Dermis blood vessel endothelial cell (primary cell): ENCODE measurements around the gene IGF2BP2. TPM values are rescaled to one million over a fixed set of nuclear protein-coding genes. Genes with fewer than 3 reads are reported as not detected.
"Not testable (repeated sequence)": the region's sequence is repeated elsewhere in the genome, so short reads cannot be mapped to it uniquely, and the experiment has no call there.

Source experiments
- DNase-seq: peaks from one replicate; pipeline ENCODE4 v3.0.0; 2010
- total RNA-seq: library from RNA; depleted of rRNA; stranded (reverse); fragments of >200 nt; gene quantifications from 2 replicates; pipeline ENCODE4 v1.2.3, GENCODE V29; 2014

The IGF2BP2 gene
- total RNA-seq, 1 donor from 2014 or later: 30.0 TPM

DNA sequence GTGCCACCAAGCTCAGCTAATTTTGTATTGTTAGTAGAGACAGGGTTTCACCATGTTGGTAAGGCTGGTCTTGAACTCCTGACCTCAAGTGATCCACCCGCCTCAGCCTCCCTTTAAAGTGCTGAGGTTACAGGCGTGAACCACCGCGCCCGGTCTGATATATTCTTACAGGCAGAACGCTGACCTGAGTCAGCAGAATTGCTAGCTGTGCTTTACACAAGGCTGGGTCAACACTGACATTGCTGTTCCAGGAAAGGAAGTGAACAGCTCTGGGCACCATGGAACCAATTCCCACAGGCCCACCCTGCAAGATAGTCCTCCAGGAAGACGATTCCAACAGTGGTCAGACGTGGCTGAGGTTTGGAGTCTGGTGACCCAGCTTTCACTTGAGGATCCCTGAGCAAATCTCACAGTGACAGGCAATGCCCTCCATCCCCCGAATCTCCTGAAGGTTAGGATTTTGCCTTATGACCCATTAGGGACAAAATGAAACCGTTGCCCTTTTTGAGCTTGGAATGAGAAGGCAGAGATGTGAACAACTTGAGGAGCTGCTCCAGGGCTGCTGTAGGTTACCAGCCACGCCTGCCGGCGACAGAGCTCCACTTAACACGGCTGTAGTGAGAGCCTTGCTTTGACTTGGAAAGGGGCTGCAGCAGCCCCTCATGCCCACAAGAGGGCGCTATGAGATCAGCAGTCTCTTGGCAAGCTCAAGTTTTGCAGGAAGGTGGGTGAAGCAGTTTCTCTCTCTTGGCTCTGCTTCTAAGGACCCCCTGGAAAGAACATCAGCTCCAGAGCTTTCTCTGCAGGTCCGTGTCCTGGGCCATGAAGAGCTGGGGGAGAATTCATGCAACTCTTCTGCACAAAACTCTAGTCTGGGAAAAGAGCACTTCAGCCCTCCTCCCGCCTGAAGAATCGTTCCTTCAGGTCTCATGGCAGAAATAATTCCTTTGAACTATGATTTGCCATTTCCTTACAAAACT lies 164.6 kb downstream of the IGF2BP2 start:
- peak; percentile 91 for DNase-seq

DNA sequence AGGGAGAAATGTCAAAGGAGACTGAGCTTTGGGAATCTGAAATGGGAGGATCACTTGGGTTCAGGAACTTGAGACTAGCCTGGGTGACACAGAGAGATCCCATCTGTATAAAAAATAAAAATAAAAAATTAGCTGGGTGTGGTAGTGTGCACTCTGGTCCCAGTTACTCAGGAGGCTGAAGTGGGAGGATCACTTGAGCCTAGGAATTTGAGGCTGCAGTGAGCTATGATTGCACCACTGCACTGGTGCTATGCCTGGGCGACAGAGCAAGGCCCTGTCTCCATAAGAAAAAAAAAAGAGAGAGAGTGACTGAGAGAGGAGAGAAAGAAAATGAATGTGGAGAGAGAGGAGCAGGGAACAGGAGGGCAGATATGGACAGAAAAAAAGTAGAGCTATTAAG lies 165.9 kb downstream of the IGF2BP2 start:
- no peak for DNase-seq

- DNase-seq: peak; percentile 69
Observed at GRCh38 chr3:185658504-185658912, 166.3 kb downstream of the IGF2BP2 start.

DNA sequence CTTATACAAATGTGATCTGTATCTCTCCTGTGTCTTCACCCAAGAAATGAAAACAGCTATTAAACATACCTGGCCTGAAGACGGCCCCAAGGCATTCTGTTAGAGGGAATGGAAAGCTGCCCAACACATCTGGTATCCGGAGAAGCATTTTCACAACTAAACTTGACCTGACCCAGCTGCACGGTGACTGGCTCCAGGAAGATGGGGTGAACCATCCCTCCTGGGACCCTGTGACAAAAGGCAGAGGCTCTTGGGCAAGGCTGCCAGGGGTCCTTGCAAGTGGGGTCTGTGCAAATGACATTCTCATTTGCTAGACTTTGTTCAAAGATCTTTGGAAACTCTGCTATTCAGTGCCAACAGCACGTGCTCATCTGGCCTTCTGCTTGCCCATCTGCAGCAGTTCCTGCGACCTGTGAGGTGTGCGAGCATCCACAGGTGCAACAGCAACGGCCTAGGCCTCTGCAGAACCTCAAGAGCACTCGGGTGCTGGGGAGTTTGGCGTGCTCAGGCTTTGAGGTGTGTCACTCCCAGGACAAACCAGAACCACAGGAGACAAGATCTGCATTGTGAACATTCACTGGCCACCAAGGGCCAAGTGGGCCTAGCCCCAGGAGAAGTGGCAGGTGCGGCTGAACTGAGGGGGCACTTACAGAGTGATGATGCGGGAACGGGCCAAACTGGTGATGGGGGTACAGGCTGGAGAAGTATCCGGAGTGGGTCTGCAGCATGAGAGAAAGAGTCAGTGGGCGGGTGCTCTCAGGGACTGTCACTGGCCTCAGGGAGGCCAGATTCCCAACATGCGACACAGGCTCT lies 166.9 kb downstream of the IGF2BP2 start:
- no peak for DNase-seq

DNA sequence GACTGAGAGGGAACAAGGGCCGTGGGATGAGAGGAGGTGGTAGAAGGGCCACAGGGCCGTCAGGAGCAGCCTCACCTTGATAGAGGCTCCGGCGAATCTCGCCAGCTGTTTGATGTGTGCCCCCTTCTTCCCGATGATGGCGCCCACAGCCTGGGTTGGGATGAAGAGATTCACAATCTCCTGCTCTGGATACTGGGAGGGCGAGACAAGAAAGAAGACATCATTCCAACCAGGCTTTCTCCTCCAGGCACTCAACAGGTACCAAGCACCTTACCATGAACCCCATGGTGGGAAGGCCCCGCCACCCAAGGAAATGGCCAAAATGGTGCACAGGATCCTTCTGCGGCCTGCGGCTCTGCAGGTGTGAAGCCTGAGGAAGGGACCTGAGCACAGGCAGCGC lies 167.6 kb downstream of the IGF2BP2 start:
- no peak for DNase-seq

- peak; percentile 92 for DNase-seq
Observed at GRCh38 chr3:185656321-185656840, 168.5 kb downstream of the IGF2BP2 start.

- no peak for DNase-seq
Observed at GRCh38 chr3:185655426-185656320, 169.2 kb downstream of the IGF2BP2 start.

DNA sequence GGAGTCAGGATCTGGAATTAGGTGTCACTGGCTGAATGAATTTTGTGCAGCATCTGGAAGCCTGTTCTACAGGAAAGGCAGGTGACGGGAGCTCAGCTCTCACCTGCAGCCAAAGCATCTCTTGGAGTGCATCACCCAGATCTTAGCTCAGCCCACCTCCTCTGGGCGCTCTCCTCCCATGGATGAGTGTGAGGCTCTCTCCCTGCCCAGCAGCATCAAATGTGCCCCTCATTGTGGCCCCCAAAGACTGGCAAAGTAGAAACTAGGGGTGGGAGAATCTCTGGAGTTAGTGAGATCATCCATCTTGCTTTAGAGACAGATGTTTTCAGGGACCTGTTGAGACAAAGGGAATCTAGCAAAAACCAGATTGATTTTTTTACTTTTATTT lies 170.1 kb downstream of the IGF2BP2 start:
- DNase-seq: no peak

- DNase-seq: no peak
Observed at GRCh38 chr3:185653949-185654757, 170.7 kb downstream of the IGF2BP2 start.

DNA sequence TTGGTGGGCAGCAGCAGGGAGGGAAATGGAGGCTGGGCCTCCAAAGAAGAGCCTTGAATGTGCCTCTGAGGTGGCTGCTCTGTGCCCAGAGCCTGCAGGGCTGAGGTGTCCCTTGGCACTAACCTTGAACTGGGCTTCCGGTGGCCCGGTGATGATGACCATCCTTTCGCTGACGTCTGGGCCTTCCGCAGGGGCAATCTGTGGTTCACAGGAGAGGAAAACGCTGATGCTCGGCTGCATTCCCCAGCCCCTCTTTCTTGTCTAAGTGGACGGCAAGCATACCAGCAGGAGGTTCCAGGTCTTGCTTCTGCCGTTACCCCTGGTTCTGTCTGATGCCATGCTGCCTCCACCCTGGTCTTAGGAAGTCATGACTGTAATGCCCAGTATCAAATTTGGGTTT lies 172.9 kb downstream of the IGF2BP2 start:
- no peak for DNase-seq

DNA sequence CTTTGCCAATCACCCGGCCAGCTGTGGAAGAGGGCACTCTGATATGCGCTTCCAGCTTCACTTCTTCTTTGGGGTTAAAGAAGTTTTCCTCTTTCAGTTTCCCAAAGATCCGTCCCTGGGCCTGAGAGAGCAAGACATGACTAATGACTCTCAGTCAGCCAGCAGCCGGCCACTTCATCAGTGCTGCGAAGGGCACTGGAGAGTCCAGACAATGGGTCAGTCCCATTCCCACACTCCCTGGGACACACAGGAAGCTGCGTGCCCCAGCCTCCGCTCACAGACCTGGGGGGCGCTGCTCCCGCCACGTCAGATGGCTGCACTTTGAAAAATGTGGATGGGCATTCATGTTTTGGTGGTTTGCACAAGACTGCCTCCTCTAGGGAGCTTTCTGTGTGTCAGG lies 175.4 kb downstream of the IGF2BP2 start:
- no peak for DNase-seq

- DNase-seq: no peak
Observed at GRCh38 chr3:185648396-185648795, 176.4 kb downstream of the IGF2BP2 start.

GRCh38 chr3:185647880-185648210 lies 177.0 kb downstream of the IGF2BP2 start:
- DNase-seq: no peak

DNA sequence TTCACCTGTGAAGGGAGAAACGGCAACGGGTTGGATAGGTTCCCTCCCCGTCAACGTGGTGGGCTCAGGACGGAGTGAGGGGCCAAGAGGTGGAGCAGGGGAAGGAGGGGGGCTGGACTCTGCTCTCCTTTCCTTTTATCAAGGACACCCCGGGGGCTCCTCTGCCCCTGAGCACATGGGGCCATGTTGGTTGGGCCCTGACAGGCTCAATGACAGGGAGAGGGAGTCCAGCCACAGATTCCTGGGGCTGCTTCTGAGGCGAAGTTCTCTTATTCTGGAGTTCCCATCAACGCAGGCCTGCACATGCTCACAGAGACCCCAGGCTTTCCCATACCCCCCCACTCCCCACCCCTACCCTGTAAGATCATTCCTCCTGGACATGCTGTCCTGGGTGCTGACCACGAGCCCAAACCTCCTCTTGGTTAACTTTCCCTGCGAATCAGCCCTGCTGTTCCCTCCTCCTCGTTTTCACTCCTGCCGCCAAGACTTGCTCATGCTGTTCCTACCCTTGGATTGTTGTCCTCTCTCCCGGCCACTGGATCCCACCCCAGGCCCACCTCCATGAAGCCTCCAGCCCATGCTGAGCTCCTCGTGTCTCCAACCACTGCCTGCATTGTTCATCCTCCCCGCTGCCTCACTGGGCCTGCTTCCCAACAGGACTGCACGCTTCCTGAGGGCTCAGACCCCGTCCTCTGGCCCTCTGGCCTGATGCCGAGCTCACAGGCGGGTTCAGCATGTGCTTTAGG lies 177.5 kb downstream of the IGF2BP2 start:
- no peak for DNase-seq

DNA sequence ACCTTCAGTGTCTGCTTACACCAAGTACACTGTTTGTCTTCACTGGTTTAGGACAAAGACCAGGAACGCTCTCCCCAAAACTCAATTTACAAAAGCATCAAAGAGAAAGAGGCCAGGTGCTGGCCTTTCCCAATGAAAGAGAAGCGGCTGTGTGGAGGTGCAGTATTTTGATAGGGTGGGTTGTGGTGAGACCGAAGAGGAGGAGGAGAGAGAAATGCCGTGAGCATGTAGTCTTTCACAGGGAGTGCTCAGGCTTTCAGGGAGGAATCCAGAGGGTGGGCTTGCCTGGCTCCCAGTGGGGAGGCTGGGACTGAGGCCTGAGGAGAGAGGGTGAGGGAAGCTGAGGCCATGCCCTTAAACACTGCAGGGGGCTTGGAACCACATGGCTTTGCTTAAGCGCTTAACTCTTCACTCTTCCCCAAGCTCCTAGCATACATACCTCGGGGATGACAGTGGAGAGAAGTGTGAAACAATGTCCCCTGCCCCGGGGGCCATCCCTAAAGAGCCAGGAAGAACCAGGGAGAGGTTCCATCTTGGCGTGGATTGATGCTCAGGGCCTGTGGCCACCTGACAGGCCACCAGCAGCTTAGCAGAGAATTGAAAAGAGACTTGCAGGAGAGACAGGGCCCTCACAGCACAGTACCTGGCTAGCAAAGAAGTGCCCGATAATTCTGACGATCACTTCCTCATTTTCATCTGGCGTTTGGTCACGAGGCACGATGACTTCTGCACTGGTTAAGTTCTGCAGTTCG lies 178.3 kb downstream of the IGF2BP2 start:
- no peak for DNase-seq

DNA sequence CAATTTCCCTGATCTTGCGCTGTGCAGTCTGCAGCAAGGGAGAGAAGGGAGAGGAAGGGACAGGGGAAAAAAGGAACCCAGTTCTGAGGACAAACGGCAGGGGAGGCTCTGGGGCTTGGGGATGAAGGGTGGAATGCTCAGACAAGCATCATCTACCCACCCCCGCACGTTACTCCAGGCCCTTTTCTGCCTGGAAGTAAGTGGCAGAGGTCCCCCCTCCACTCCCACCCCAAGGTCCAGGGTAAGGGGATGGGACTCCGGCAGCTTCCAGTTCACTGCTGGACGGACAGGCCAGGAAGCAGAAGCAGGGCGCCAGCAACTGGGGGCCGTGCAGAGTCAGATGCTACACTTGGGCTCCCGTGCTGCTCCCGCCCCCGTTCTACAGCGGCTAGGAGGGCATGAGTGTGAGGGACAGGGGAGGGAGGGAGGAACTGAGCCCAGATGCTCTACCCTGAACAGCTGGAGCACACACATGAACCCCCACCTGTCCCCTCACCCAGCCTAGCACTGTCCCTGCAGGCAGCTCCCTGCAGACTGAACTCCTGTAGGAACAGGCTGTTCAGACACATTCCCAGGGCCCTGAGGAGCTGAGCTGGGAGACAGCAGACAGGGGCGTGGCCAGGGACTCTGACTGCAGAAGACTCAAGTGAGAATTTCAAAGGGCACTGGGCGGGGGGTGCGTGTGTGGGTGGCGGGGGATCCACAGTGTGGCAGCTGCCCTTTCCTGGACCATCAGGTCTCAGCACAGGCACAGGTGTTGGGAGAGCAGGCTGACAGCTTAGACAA lies 179.1 kb downstream of the IGF2BP2 start:
- DNase-seq: no peak

DNA sequence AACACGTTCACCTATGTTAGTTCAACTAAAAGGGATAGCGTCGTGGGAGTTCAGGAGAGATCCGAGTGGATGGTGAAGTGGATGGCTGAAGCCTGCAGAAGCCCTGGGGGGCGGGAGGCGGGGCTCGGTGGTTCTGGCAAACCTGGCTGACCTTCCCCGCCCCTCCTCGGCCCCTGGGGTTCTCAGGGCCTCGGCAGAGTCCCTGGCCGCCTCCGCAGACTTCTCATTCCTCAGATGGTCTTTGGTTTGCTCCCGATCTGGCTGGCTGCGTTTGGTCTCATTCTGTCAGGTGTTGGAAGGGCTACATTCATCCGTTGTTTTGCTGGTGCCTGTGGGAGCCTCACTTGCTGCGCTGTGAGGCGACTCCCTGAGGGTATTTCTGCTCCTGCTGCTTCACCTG lies 179.7 kb downstream of the IGF2BP2 start:
- not testable (repeated sequence) for DNase-seq

- DNase-seq: no peak
Observed at GRCh38 chr3:185640308-185640707, 184.5 kb downstream of the IGF2BP2 start.

GRCh38 chr3:185639632-185640206 lies 185.1 kb downstream of the IGF2BP2 start:
- no peak for DNase-seq
